Peyer's patch (tissue), 4 donors: Measurements from ENCODE around the gene USP10. TPM values are rescaled to one million over a fixed set of nuclear protein-coding genes. Genes with fewer than 3 reads are reported as not detected.

Experiments
- DNase-seq, 3 donors: peaks; one replicate each; pipeline ENCODE4 v3.0.0-alpha.2; 2017 to 2019
- H3K27ac ChIP-seq, 4 donors: fragments of 200-600 bp; sonication (generic); one replicate each; pipeline ENCODE4 v1.5.1; 2016 to 2019
- H3K27me3 ChIP-seq, 2 donors: fragments of 200-600 bp; sonication (generic); one replicate each; pipeline ENCODE4 v1.5.1; 2019
- H3K36me3 ChIP-seq, 3 donors: fragments of 200-600 bp; sonication (generic); one replicate each; pipeline ENCODE4 v1.5.1; 2016 to 2019
- H3K4me1 ChIP-seq, 4 donors: fragments of 200-600 bp; sonication (generic); one replicate each; pipeline ENCODE4 v1.5.1; 2016 to 2019
- H3K4me3 ChIP-seq, 4 donors: fragments of 200-600 bp; sonication (generic); 1 replicate in 3 of 4; 2 replicates in 1 of 4; pipeline ENCODE4 v1.5.1; 2016 to 2019; ENCODE audit warnings: mild to moderate bottlenecking in 1 of 4
- H3K9me3 ChIP-seq, 4 donors: fragments of 200-600 bp; sonication (generic); one replicate each; pipeline ENCODE4 v1.5.1; 2016 to 2019; ENCODE audit warnings: mild to moderate bottlenecking in 1 of 4
- POLR2A ChIP-seq, 2 donors: fragments of 450-650 bp; IDR thresholded peaks; one replicate each; pipeline ENCODE4 v1.5.1; 2017; ENCODE audit warnings: antibody characterized with exemption in 2 of 2, mild to moderate bottlenecking in 2 of 2, moderate library complexity in 2 of 2
- total RNA-seq, 4 donors: library from RNA; depleted of rRNA; stranded (reverse); fragments of >200 nt; gene quantifications; one replicate each; pipeline ENCODE4 v1.1.0, GENCODE V29; 2016
- TF ChIP-seq, protein P1 (sequence below), 6 experiments: fragments of 450-650 bp in 4 of 6; fragments of 200-600 bp in 2 of 6; sonication (generic) in 1 of 6; IDR thresholded peaks; one replicate each; pipeline ENCODE4 v1.5.1; 2017 to 2019; ENCODE audit warnings: antibody characterized with exemption in 6 of 6, mild to moderate bottlenecking in 3 of 6, moderate library complexity in 1 of 6

Gene USP10
- total RNA-seq, 4 donors from 2014 or later = 48.0 to 85.5 (median 59.9) TPM

DNA sequence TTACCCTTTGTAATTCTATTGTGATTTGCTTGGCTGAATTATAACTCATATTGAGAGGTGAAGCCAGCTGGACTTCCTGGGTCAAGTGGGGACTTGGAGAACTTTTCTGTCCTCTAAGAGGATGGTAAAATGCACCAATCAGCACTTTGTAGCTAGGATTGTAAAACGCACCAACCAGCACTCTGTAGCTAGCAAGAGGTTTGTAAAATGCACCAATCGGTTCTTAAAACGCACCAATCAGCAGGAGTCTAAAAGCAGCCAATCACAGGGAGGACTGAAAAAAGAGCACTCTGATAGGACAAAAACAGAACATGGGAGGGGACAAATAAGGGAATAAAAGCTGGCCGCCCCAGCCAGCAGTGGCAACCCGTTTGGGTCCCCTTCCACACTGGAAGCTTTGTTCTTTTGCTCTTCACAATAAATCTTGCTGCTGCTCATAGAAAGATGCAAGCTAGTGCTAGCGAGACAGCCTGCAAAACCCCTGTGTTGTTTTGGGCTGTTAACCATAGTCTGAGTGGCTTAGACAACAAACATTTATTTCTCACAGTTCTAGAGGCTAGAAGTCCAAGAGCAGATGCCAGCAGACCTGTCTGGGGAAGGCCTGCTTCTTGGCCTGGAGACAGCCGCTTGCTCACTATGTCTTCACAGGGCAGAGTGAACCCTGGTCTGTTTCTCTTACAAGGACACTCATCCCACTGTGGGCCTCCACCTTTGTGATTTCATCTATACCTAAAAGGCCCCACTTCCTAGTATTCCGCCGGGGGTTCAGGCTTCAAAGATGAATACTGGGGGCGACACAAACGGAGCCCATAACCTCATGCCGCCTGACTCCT is 81.0 kb downstream of the USP10 start:
- H3K27me3 ChIP-seq = no peaks in the 10 kb centered on the region
- H3K27ac ChIP-seq = no peak overlapping the region
- TF ChIP-seq, protein P1, sequence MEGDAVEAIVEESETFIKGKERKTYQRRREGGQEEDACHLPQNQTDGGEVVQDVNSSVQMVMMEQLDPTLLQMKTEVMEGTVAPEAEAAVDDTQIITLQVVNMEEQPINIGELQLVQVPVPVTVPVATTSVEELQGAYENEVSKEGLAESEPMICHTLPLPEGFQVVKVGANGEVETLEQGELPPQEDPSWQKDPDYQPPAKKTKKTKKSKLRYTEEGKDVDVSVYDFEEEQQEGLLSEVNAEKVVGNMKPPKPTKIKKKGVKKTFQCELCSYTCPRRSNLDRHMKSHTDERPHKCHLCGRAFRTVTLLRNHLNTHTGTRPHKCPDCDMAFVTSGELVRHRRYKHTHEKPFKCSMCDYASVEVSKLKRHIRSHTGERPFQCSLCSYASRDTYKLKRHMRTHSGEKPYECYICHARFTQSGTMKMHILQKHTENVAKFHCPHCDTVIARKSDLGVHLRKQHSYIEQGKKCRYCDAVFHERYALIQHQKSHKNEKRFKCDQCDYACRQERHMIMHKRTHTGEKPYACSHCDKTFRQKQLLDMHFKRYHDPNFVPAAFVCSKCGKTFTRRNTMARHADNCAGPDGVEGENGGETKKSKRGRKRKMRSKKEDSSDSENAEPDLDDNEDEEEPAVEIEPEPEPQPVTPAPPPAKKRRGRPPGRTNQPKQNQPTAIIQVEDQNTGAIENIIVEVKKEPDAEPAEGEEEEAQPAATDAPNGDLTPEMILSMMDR (IDR thresholded peaks at IDR 0.05) = no peak
- no peak for TF ChIP-seq POLR2A (IDR thresholded peaks at IDR 0.05)
- no peaks in the 10 kb centered on the region for H3K9me3 ChIP-seq
- H3K4me1 ChIP-seq = peaks cover 0 to 6% (median 0%) of the 10 kb centered on the region in 4 donors
- no peak for DNase-seq
- no peak overlapping the region for H3K4me3 ChIP-seq
- peaks cover 0 to 46% (median 0%) of the 10 kb centered on the region in 3 donors for H3K36me3 ChIP-seq

DNA sequence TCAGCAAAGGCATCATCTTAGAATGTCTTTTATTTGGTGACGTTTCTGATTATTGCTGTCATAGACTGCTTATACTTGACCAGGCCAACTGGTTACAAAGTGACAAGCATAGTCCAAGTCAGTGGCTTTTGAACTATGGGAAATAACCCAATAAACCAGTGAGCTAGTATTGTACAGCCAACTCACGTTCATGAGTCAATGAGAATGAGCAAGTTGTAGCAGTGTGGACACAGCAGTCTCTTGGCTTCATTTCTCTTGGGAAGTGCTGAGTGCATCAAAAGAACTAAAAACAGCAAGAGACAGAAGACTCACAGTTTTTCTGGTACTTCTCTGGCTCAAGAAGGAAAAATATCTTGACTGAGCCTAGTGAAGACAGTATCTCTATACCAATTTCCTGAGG is 83.0 kb downstream of the USP10 start:
- H3K36me3 ChIP-seq = peaks cover 0 to 25% (median 0%) of the 10 kb centered on the region in 3 donors
- TF ChIP-seq, protein P1 (IDR thresholded peaks at IDR 0.05) = no peak
- TF ChIP-seq POLR2A (IDR thresholded peaks at IDR 0.05) = no peak
- H3K27me3 ChIP-seq = no peaks in the 10 kb centered on the region
- H3K4me3 ChIP-seq = no peak overlapping the region
- no peak overlapping the region for H3K27ac ChIP-seq
- H3K4me1 ChIP-seq = peaks cover 0 to 24% (median 1%) of the 10 kb centered on the region in 4 donors
- no peak for DNase-seq
- H3K9me3 ChIP-seq = no peaks in the 10 kb centered on the region

DNA sequence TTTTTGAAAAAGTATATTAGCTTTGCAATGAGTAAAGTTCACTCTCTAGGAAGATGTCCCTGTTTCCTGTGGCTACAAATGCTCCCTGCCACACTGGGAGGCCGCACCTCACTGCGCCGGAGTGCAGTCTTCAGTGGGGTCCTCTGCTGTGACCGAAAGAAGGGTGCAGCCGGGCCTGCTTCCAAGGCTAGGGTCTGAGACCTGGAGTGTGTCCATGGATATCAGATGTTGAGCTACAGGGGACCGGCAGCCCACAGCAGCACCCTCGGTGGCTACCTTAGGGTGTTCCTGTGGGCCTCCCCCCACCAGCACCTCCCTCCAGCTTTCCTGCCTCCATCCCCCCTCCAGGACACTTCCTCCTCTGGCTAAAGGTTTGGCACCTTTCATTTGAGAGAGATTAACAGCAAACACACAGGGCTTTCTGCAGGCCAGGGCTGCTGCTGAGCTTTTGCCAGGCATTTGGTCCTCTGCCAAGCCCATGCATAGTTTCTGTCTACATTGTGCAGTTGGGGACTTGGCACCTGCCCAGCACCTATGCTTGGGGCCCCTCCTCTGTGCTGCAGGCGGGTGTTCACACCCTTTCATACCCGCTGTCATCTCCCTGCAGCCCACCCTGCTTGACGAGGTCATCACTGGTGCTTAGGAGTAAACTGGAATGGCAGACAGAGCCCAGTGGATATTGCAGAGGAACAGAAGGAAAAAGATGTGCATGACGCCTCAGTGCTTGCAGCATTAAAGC is 86.2 kb downstream of the USP10 start:
- Histone ChIP-seq H3K9me3 (no peaks in the 10 kb centered on the region), H3K27ac (peak overlapping the region in 1 of 4 donors; percentile 49), H3K4me3 (no peak overlapping the region), H3K36me3 (no peaks in the 10 kb centered on the region), H3K27me3 (no peaks in the 10 kb centered on the region), H3K4me1 (peaks cover 0 to 24% (median 1%) of the 10 kb centered on the region in 4 donors)
- peak in 1 of 3 donors; percentile 58 for DNase-seq
- TF ChIP-seq, protein P1 (IDR thresholded peaks at IDR 0.05) = no peak
- no peak for TF ChIP-seq POLR2A (IDR thresholded peaks at IDR 0.05)

DNA sequence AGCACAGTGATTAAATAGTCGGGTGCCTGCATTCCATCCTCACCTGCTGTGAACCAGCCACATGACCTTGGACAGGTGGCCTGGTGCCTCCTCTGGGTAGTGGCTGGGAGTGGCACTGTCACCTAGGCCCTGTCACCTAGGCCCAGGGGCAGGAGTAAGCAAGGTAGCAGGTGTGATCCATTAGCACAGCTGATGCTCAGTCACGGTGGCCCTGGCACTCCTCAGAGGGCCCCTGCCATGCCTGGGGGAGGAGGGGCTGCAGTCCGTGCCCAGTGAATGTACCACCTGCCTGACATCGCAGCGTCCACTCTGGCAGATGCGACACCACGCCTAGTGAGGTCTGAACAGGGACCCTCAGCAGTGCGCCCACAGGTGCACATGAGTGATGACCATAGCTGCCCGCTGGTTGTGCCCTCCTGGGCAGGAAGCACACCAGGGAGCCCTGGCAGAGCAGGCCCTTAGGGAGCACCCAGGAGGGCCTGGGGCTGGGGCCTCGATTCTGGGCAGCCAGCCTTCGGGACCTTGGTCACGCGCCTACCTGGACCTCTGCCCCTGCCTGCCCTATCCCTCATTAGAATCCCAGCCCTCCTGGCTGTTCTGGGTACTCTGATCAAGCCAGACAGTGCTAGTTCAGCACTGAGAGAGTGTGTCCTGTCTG is 86.9 kb downstream of the USP10 start:
- no peaks in the 10 kb centered on the region for H3K27me3 ChIP-seq
- no peaks in the 10 kb centered on the region for H3K9me3 ChIP-seq
- H3K36me3 ChIP-seq = no peaks in the 10 kb centered on the region
- peak overlapping the region in 1 of 4 donors; percentile 37 for H3K27ac ChIP-seq
- H3K4me1 ChIP-seq = peaks cover 0 to 24% (median 3%) of the 10 kb centered on the region in 4 donors
- DNase-seq = peak in 2 of 3 donors; percentile 60 to 67
- no peak overlapping the region for H3K4me3 ChIP-seq
- TF ChIP-seq, protein P1 (IDR thresholded peaks at IDR 0.05) = no peak
- TF ChIP-seq POLR2A (IDR thresholded peaks at IDR 0.05) = no peak

DNA sequence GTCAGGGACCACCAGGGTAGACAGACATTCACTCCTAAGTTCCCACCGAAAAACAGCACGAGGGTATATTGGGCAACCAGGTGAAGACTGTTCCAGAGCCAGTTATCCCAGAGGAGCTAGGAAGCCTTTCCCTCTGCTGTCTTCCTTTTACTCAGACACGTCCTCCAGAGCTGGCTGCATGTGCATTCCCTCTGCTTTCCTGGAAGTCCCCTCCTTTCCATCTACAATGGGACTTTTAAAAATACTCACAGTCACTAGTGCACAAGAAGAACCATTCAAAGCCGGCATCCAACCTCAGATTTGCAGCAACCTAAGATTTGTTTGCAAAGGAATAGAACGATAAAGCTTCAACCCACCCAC is 87.4 kb downstream of the USP10 start:
- H3K27ac ChIP-seq = no peak overlapping the region
- TF ChIP-seq, protein P1 (IDR thresholded peaks at IDR 0.05) = no peak
- TF ChIP-seq POLR2A (IDR thresholded peaks at IDR 0.05) = no peak
- no peaks in the 10 kb centered on the region for H3K9me3 ChIP-seq
- H3K4me1 ChIP-seq = peaks cover 0 to 24% (median 3%) of the 10 kb centered on the region in 4 donors
- H3K36me3 ChIP-seq = no peaks in the 10 kb centered on the region
- H3K27me3 ChIP-seq = no peaks in the 10 kb centered on the region
- H3K4me3 ChIP-seq = no peak overlapping the region
- DNase-seq = no peak
